CD4-positive, alpha-beta T cell treated with Interleukin-6 at 100 ng/mL for 8 hours (primary cell): Measurements from ENCODE around the gene IFT52.
"Not testable (repeated sequence)": the region's sequence is repeated elsewhere in the genome, so short reads cannot be mapped to it uniquely, and the experiment has no call there.

Source experiments
- DNase-seq: peaks from one replicate; pipeline ENCODE4 v3.0.0-alpha.2; 2020; ENCODE audit warnings: mixed read lengths, low spot score

Gene IFT52

GRCh38 chr20:43567477-43567876 lies 23.3 kb upstream of the IFT52 start:
- no peak for DNase-seq

- no peak for DNase-seq
These were observed 22.0 kb upstream of the IFT52 start for GRCh38 chr20:43568706-43569105.

DNA sequence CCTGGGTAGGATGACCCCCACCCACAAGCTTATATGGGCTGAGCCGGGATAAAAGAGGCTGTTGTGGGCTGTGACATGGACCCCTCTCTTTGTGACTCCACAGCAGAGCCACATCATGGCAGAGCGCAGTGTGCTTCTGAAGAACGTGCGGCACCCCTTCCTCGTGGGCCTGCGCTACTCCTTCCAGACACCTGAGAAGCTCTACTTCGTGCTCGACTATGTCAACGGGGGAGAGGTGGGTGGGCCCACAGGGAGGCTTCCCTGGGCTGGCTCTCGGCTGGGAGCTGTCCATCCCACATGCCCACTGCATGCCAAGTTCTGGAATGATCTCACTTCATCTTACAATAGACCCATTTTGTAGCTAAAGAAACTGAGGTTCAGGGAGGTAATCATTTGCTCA lies 21.5 kb upstream of the IFT52 start:
- DNase-seq, result no peak

GRCh38 chr20:43570496-43570895 lies 20.2 kb upstream of the IFT52 start:
- DNase-seq, result no peak

GRCh38 chr20:43571310-43571709 lies 19.4 kb upstream of the IFT52 start:
- no peak for DNase-seq

DNA sequence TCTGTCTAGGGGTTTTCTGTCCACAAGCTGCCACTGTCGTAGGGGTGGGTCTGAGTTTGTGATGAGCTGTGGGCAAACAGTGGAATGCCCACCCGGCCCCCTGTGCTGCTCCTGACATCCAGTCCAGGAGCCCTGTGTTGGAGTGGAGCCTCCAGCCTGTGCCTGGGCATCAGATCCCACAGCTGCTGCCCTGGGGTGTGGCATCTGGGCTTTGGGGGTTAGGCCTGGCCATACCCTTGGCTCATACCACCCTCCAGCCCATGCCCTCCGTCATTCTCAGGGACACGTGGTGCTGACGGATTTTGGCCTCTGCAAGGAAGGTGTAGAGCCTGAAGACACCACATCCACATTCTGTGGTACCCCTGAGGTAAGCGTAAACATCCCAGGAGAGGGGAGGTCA lies 19.0 kb upstream of the IFT52 start:
- DNase-seq, result no peak

DNA sequence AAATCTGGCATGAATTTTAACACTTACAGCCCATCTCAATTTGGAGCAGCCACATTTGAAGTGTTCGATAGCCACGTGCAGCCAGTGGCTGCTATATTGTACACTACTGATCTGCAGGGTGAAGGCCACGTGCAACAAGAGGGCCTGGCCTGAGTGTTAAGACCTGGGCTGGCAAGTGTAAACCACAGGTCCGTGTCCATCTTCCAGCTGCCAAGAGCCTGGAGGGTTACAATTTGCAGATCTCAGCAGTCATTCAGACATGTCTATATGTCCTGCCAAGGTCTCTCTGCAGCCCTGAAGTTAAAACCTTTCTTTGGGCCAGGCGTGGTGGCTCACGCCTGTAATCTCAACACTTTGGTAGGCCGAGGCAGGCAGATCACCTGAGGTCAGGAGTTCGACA lies 17.8 kb upstream of the IFT52 start:
- DNase-seq, result no peak

GRCh38 chr20:43576108-43576507 lies 14.6 kb upstream of the IFT52 start:
- DNase-seq, result no peak

- DNase-seq, result no peak
These were observed 10.6 kb upstream of the IFT52 start for GRCh38 chr20:43579861-43580793.

DNA sequence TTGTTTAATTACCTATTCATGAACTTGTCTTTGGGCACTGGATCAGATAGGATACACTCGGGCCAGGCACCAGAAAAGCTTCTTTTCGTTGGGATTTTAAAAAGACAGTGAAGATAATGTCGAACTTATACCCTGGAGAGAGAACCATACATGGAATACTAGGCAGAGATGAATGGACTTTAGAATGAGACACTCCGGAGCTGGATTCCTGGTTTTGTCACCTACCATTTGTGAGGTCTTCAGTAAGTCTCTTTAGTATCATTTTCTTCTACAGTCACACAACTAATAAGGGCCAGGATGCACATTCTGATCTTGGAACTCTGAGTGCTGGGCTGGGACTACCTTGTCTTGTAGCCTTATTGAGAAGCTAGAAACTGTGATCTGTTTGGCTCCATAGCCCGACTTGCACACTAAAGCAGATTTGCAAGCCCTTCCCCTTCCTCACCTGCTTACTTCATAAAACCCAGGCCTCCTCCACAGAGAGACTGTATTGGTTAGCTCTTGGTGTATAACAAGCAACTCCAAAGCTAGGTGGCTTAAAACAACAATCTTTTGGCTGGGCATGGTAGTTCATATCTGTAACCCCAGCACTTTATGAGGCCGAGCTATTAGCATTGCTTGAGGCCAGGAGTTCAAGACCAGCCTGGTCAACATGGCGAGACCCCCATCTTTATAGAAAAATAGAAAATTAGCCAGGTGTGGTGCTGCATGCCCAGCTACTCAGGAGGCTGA lies 7.4 kb upstream of the IFT52 start:
- no peak for DNase-seq

- no peak for DNase-seq
These were observed 6.7 kb upstream of the IFT52 start for GRCh38 chr20:43583982-43584432.

GRCh38 chr20:43584448-43585136 lies 6.1 kb upstream of the IFT52 start:
- no peak for DNase-seq

DNA sequence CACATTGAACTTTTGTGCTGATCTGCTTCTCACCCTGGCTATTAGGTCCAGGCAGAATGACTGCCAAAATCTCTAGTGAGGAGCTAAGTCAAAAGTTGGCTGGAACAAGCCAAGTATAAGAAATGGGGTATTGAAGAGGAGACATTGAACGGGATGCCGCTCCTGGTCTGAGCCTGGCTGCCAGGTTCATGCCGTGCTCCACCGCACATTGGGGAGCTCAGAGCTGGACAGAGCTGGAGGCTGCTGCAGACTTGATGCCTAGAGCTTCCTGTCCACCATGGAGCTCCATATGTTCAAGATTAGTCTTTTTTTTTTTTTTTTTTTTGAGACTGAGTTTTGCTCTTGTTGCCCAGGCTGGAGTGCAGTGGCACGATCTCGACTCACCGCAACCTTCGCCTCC lies 4.1 kb upstream of the IFT52 start:
- DNase-seq, result no peak

DNA sequence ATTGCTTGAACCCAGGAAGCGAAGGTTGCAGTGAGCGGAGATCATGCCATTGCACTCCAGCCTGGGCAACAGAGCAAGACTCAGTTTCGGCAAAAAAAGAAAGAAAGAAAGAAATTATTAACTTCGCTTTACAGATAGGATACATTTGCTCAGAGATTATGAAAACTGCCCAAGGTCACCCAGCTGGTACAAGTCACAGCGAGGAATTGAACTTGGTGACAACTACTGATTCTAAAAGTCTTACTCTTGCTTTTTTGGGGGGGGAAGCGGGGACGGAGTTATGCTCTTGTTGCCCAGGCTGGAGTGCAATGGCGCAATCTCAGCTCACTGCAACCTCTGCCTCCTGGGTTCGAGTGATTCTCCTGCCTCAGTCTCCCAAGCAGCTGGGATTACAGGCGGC lies 2.2 kb upstream of the IFT52 start:
- DNase-seq, result not testable (repeated sequence)

GRCh38 chr20:43590036-43590391 lies 723 bp upstream of the IFT52 start:
- peak; percentile 4 for DNase-seq

DNA sequence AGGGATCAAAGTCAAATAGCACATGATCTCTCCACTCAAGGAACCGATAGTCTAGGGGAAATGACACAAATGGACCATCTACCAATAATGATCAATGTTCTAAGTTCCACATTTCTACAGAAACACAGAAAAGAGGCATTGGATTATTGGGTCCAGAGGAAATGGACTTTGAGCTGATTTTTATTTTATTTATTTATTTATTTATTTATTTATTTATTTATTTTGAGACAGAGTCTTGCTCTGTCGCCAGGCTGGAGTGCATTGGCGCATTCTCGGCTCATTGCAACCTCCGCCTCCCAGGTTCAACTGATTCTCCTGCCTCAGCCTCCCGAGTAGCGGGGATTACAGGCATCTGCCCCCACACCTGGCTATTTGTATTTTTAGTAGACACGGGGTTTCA lies 11.2 kb downstream of the IFT52 start:
- not testable (repeated sequence) for DNase-seq

DNA sequence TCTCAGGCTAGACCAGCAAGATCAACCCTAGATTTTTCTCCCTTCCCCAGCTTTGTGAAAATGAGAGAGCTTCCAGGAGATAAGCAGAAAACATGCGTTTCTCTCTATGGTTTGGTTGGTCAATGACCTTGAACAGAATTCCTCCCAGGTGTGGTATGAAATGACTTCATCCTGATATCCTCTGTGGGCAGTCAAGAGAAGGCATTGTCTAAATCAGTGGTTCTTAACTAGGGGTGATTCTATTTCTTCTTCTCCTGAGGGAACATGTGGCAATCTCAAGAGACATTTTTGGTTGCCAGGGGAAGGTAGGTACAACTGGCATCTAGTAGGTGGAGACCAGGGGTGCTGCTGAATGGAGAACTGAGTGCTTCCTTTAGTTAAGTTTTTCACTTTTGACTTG lies 12.4 kb downstream of the IFT52 start:
- DNase-seq, result no peak

DNA sequence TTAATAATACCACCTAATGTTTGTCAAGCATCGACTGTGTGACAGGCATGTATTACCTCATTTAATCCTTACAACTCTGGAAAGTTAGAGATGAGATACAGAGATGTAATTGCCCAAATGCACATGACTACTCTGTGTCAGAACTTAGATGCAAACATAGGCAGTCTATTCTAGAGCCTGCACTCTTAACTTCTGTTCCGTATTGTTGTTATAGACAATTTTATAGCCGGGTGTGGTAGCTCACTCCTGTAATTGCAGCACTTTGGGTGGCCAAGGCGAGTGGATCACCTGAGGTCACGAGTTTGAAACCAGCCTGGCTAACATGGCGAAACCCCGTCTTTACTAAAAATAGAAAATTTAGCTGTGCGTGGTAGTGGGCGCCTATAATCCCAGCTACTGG lies 15.0 kb downstream of the IFT52 start:
- no peak for DNase-seq

DNA sequence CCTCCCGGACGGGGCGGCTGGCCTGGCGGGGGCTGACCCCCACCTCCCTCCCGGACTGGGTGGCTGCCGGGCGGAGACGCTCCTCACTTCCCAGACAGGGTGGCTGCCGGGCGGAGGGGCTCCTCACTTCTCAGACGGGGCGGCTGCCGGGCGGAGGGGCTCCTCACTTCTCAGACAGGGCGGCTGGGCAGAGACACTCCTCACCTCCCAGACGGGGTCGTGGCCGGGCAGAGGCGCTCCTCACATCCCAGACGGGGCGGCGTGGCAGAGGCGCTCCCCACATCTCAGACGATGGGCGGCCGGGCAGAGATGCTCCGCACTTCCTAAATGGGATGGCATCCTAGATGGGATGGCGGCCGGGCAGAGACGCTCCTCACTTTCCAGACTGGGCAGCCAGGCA lies 16.5 kb downstream of the IFT52 start:
- not testable (repeated sequence) for DNase-seq

GRCh38 chr20:43631598-43631997 lies 40.9 kb downstream of the IFT52 start:
- DNase-seq, result no peak

- DNase-seq, result no peak
These were observed 45.7 kb downstream of the IFT52 start for GRCh38 chr20:43636429-43636828.

GRCh38 chr20:43642548-43642947 lies 51.8 kb downstream of the IFT52 start:
- no peak for DNase-seq
